ENCODE measurements around the gene MED26.
"Not testable (repeated sequence)": the region's sequence is repeated elsewhere in the genome, so short reads cannot be mapped to it uniquely, and the experiment has no call there.

MED26 gene

GRCh38 chr19:16571822-16572331 lies 56.1 kb downstream of the MED26 start:
- peak in 1 of 2 donors; percentile 45 for DNase-seq

GRCh38 chr19:16571283-16571682 lies 56.7 kb downstream of the MED26 start:
- peak in 1 of 2 donors; percentile 36 for DNase-seq

GRCh38 chr19:16569609-16570320 lies 58.2 kb downstream of the MED26 start:
- no peak for DNase-seq

- no peak for DNase-seq
These were observed 61.3 kb downstream of the MED26 start for GRCh38 chr19:16566702-16567101.

GRCh38 chr19:16566161-16566560 lies 61.8 kb downstream of the MED26 start:
- peak; percentile 88 to 91 for DNase-seq

GRCh38 chr19:16564842-16565241 lies 63.2 kb downstream of the MED26 start:
- no peak for DNase-seq

GRCh38 chr19:16562608-16563025 lies 65.4 kb downstream of the MED26 start:
- no peak for DNase-seq

GRCh38 chr19:16561382-16561781 lies 66.6 kb downstream of the MED26 start:
- DNase-seq, result no peak

- no peak for DNase-seq
These were observed 68.2 kb downstream of the MED26 start for GRCh38 chr19:16559780-16560276.

GRCh38 chr19:16554776-16555175 lies 73.2 kb downstream of the MED26 start:
- no peak for DNase-seq

GRCh38 chr19:16551902-16552301 lies 76.1 kb downstream of the MED26 start:
- DNase-seq, result not testable (repeated sequence)

GRCh38 chr19:16548956-16549355 lies 79.0 kb downstream of the MED26 start:
- no peak for DNase-seq

- no peak for DNase-seq
These were observed 83.4 kb downstream of the MED26 start for GRCh38 chr19:16544473-16545231.

GRCh38 chr19:16543734-16544133 lies 84.3 kb downstream of the MED26 start:
- DNase-seq, result not testable (repeated sequence)

GRCh38 chr19:16542910-16543472 lies 85.0 kb downstream of the MED26 start:
- no peak for DNase-seq

GRCh38 chr19:16542045-16542909 lies 85.7 kb downstream of the MED26 start, which contains the start of gene CHERP:
Gene CHERP, minus strand, starts transcription at chr19:16542437. Its CDS starts 59 bp downstream, at chr19:16542378.
- DNase-seq, result peak; percentile 94 to 95

GRCh38 chr19:16541526-16542044 lies 86.4 kb downstream of the MED26 start:
- no peak for DNase-seq

GRCh38 chr19:16540948-16541347 lies 87.1 kb downstream of the MED26 start:
- DNase-seq, result no peak

GRCh38 chr19:16537111-16537510 lies 90.9 kb downstream of the MED26 start:
- no peak for DNase-seq

GRCh38 chr19:16536130-16536529 lies 91.9 kb downstream of the MED26 start:
- no peak for DNase-seq

- DNase-seq, result no peak
These were observed 92.6 kb downstream of the MED26 start for GRCh38 chr19:16535381-16535780.
